Ectodermal cell (in vitro differentiated cells): ENCODE data around the gene UNC5CL.

Source experiments
- H3K27ac ChIP-seq: 2 replicates; pipeline ENCODE4 v1.7.0; 2013; ENCODE audit warnings: mild to moderate bottlenecking, low read depth, low read length; ENCODE audit not compliant: insufficient read depth, poor library complexity, severe bottlenecking
- H3K27me3 ChIP-seq: 2 replicates; pipeline ENCODE4 v1.7.0; 2013; ENCODE audit warnings: mild to moderate bottlenecking, low read length; ENCODE audit not compliant: insufficient read depth, control insufficient read depth, poor library complexity, severe bottlenecking
- H3K36me3 ChIP-seq: one replicate; pipeline ENCODE4 v1.7.0; 2013; ENCODE audit warnings: low read length; ENCODE audit not compliant: control insufficient read depth, insufficient read depth
- H3K4me1 ChIP-seq: one replicate; pipeline ENCODE4 v1.7.0; 2013; ENCODE audit warnings: low read length; ENCODE audit not compliant: control insufficient read depth, insufficient read depth
- H3K4me3 ChIP-seq: 2 replicates; pipeline ENCODE4 v1.7.0; 2013; ENCODE audit warnings: low read depth, low read length, control low read depth; ENCODE audit not compliant: insufficient read depth
- H3K9me3 ChIP-seq: 2 replicates; pipeline ENCODE4 v1.7.0; 2013; ENCODE audit warnings: mild to moderate bottlenecking, low read length, moderate library complexity; ENCODE audit not compliant: control insufficient read depth
- WGBS, 2 experiments: methylation state at CpG; one replicate each; pipeline ENCODE4 v1.1.7; 2013; ENCODE audit warnings: missing lambda C conversion rate in 2 of 2; 5-methylcytosine and 5-hydroxymethylcytosine counted together

The UNC5CL gene

DNA sequence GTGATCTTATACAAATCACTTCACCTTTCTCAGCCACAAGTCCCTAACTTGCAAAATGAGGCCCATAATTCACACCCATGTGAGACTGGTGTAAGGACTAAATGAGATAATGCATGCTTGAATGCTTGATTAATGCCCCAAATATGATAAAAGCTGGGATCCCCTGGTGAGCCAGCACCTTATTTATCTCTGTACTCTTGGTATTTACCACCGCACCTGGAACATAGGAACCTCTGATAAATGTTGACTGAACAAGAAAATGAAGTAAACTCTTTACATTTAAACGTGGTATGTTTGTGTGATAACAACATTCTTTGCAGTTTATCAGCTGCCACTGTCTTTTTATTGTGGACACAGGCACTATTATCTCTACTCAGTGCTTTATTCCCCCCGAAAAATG is 11.5 kb upstream of the UNC5CL start:
- no peak overlapping the region for H3K4me3 ChIP-seq
- peaks cover 21% of the 10 kb centered on the region for H3K4me1 ChIP-seq
- no peaks in the 10 kb centered on the region for H3K9me3 ChIP-seq
- WGBS, 2 experiments: 90 to 91% methylated on average over 3 of the region's 3 CpGs
- no peaks in the 10 kb centered on the region for H3K27me3 ChIP-seq
- no peak overlapping the region for H3K27ac ChIP-seq
- no peaks in the 10 kb centered on the region for H3K36me3 ChIP-seq

GRCh38 chr6:41049955-41050354 is 10.9 kb upstream of the UNC5CL start:
- Histone ChIP-seq H3K36me3 (no peaks in the 10 kb centered on the region), H3K27ac (no peak overlapping the region), H3K9me3 (no peaks in the 10 kb centered on the region), H3K4me1 (peaks cover 21% of the 10 kb centered on the region), H3K4me3 (no peak overlapping the region), H3K27me3 (no peaks in the 10 kb centered on the region)
- 85 to 87% methylated on average over 7 of the region's 7 CpGs for WGBS, 2 experiments

DNA sequence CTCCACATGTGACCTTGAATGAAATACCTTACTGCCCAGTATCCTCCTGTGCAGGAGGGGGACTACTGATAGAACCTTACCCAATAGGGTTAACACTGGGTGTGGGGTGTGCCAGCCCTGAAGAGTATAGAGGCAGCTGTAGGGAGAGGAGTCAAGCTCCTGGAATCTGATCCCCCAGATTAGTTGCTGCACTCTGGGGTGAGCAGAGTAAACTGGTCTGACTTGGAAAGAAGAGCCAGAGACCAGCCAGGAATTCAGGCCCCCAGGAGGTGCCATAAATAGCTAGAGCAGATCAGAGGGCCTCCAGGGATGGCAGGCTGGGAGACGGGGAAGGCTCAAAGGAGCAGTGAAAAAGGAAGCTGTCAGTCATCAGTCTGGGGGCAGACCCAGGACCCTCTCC is 10.5 kb upstream of the UNC5CL start:
- Histone ChIP-seq H3K4me1 (peaks cover 21% of the 10 kb centered on the region), H3K36me3 (no peaks in the 10 kb centered on the region), H3K4me3 (no peak overlapping the region), H3K27me3 (no peaks in the 10 kb centered on the region), H3K9me3 (no peaks in the 10 kb centered on the region), H3K27ac (no peak overlapping the region)
- WGBS, 2 experiments: 31 to 36% methylated on average over 1 of the region's 1 CpG

- no peaks in the 10 kb centered on the region for H3K27me3 ChIP-seq
- H3K4me3 ChIP-seq: no peak overlapping the region
- no peak overlapping the region for H3K27ac ChIP-seq
- no peaks in the 10 kb centered on the region for H3K36me3 ChIP-seq
- 90 to 92% methylated on average over 9 of the region's 9 CpGs for WGBS, 2 experiments
- peaks cover 13% of the 10 kb centered on the region for H3K4me1 ChIP-seq
- H3K9me3 ChIP-seq: no peaks in the 10 kb centered on the region
Measured at GRCh38 chr6:41047745-41048732, 9.0 kb upstream of the UNC5CL start.

GRCh38 chr6:41047306-41047705 is 8.3 kb upstream of the UNC5CL start:
- H3K27me3 ChIP-seq: no peaks in the 10 kb centered on the region
- no peaks in the 10 kb centered on the region for H3K9me3 ChIP-seq
- WGBS, 2 experiments: 90 to 93% methylated on average over 2 of the region's 2 CpGs
- no peak overlapping the region for H3K27ac ChIP-seq
- H3K36me3 ChIP-seq: no peaks in the 10 kb centered on the region
- no peak overlapping the region for H3K4me3 ChIP-seq
- H3K4me1 ChIP-seq: peaks cover 7% of the 10 kb centered on the region

GRCh38 chr6:41046084-41046483 is 7.1 kb upstream of the UNC5CL start:
- Histone ChIP-seq H3K4me1 (peaks cover 7% of the 10 kb centered on the region), H3K27ac (no peak overlapping the region), H3K4me3 (no peak overlapping the region), H3K9me3 (no peaks in the 10 kb centered on the region), H3K27me3 (no peaks in the 10 kb centered on the region), H3K36me3 (no peaks in the 10 kb centered on the region)
- 90 to 93% methylated on average over 1 of the region's 1 CpG for WGBS, 2 experiments

- no peaks in the 10 kb centered on the region for H3K36me3 ChIP-seq
- H3K9me3 ChIP-seq: no peaks in the 10 kb centered on the region
- H3K4me1 ChIP-seq: peaks cover 7% of the 10 kb centered on the region
- no peak overlapping the region for H3K27ac ChIP-seq
- WGBS, 2 experiments: 87 to 95% methylated on average over 5 of the region's 5 CpGs
- H3K4me3 ChIP-seq: no peak overlapping the region
- no peaks in the 10 kb centered on the region for H3K27me3 ChIP-seq
Measured at GRCh38 chr6:41045664-41046063, 6.6 kb upstream of the UNC5CL start.

- Histone ChIP-seq H3K4me1 (no peaks in the 10 kb centered on the region), H3K9me3 (no peaks in the 10 kb centered on the region), H3K36me3 (no peaks in the 10 kb centered on the region), H3K27ac (no peak overlapping the region), H3K27me3 (no peaks in the 10 kb centered on the region), H3K4me3 (no peak overlapping the region)
- WGBS, 2 experiments: 92% methylated on average over 3 of the region's 3 CpGs
Measured at GRCh38 chr6:41043151-41043550, 4.1 kb upstream of the UNC5CL start.

GRCh38 chr6:41042226-41043055 is 3.4 kb upstream of the UNC5CL start, which contains the start of gene TSPO2:
TSS of gene TSPO2 (plus strand) at chr6:41042467. CDS start at chr6:41042986, 519 bp downstream.
- no peaks in the 10 kb centered on the region for H3K4me1 ChIP-seq
- H3K4me3 ChIP-seq: no peak within 1 kb of the TSS
- no peaks in the 10 kb centered on the region for H3K9me3 ChIP-seq
- 93 to 96% methylated on average over 10 of the region's 10 CpGs for WGBS, 2 experiments
- H3K27me3 ChIP-seq: no peaks in the 10 kb centered on the region
- no peaks in the 10 kb centered on the region for H3K36me3 ChIP-seq
- no peak within 1 kb of the TSS for H3K27ac ChIP-seq

DNA sequence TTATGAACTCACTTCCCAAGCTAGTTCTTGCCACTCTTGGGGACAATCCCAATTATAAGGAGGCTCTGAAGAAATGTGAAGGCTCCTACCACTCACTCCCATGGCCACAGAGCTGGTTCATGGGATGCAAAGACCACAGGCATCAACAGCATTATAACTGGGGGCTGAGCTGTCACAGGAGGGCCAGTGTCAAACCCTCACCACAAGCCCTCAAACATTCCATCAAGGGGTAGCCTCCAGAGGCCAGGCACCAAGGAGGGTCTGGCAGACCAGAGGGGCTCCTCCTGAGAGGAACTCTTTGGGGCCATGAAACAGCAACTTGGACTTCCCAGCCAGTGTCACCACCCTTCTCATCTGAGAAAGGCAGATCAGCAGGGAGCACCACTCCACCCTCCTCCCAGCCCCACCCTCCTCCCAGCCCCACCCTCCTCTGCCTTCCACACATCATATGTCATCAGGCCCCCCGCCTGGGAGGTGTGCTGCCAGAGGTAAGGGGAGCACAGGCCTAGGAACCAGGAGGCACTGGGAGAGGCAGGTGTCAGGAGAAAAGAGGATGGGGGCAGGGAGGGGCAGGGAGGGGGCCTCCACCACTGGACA is 2.0 kb upstream of the UNC5CL start:
- no peaks in the 10 kb centered on the region for H3K27me3 ChIP-seq
- 71 to 84% methylated on average over 1 of the region's 1 CpG for whole genome bisulfite sequencing, 2 experiments
- H3K4me3 ChIP-seq: no peak overlapping the region
- no peaks in the 10 kb centered on the region for H3K36me3 ChIP-seq
- H3K4me1 ChIP-seq: no peaks in the 10 kb centered on the region
- H3K27ac ChIP-seq: no peak overlapping the region
- no peaks in the 10 kb centered on the region for H3K9me3 ChIP-seq
